Gastrocnemius medialis (tissue), 4 donors: Measurements from ENCODE around the gene ZNF664.

ENCODE experiments used
- POLR2A ChIP-seq, 2 donors: fragments of 450-650 bp; IDR thresholded peaks; one replicate each; pipeline ENCODE4 v1.6.1; 2017; ENCODE audit warnings: antibody characterized with exemption in 2 of 2, mild to moderate bottlenecking in 2 of 2, moderate library complexity in 2 of 2
- TF ChIP-seq, protein P1 (sequence below), 5 experiments: fragments of 450-650 bp in 3 of 5; fragments of 200-600 bp in 2 of 5; sonication (generic) in 2 of 5; IDR thresholded peaks in 4 of 5; conservative IDR thresholded peaks in 1 of 5; 1 replicate in 4 of 5; 2 replicates in 1 of 5; pipeline ENCODE4 v1.5.1; 2016 to 2019; ENCODE audit warnings: antibody characterized with exemption in 5 of 5, mild to moderate bottlenecking in 3 of 5, moderate library complexity in 3 of 5

- TF ChIP-seq, protein P1, sequence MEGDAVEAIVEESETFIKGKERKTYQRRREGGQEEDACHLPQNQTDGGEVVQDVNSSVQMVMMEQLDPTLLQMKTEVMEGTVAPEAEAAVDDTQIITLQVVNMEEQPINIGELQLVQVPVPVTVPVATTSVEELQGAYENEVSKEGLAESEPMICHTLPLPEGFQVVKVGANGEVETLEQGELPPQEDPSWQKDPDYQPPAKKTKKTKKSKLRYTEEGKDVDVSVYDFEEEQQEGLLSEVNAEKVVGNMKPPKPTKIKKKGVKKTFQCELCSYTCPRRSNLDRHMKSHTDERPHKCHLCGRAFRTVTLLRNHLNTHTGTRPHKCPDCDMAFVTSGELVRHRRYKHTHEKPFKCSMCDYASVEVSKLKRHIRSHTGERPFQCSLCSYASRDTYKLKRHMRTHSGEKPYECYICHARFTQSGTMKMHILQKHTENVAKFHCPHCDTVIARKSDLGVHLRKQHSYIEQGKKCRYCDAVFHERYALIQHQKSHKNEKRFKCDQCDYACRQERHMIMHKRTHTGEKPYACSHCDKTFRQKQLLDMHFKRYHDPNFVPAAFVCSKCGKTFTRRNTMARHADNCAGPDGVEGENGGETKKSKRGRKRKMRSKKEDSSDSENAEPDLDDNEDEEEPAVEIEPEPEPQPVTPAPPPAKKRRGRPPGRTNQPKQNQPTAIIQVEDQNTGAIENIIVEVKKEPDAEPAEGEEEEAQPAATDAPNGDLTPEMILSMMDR (IDR thresholded peaks at IDR 0.05 in 4 of 5, conservative IDR thresholded peaks at IDR 0.05 in 1 of 5): no peak
- no peak for TF ChIP-seq POLR2A (IDR thresholded peaks at IDR 0.05)
Observed at GRCh38 chr12:123945287-123946151, 27.5 kb upstream of the ZNF664 start.
